Activated naive CD4-positive, alpha-beta T cell treated with anti-CD3 and anti-CD28 coated beads, Interleukin-2, amount 50 U/mL, for 24 hours (primary cell): ENCODE results near the gene NUMB.
A peak's percentile ranks its signal among the peaks of the same experiment; 100 is the strongest.
"Not testable (repeated sequence)": the region's sequence is repeated elsewhere in the genome, so short reads cannot be mapped to it uniquely, and the experiment has no call there.

Experiments
- H3K27ac Mint-ChIP-seq: one replicate; pipeline ENCODE4 v1.8.0; 2021; ENCODE audit warnings: mild to moderate bottlenecking, mixed read lengths
- H3K27me3 Mint-ChIP-seq: one replicate; pipeline ENCODE4 v1.8.0; 2021; ENCODE audit warnings: mixed read lengths
- H3K36me3 Mint-ChIP-seq: one replicate; pipeline ENCODE4 v1.8.0; 2021; ENCODE audit warnings: mixed read lengths
- H3K4me1 Mint-ChIP-seq: one replicate; pipeline ENCODE4 v1.8.0; 2021; ENCODE audit warnings: mixed read lengths
- H3K4me3 Mint-ChIP-seq: one replicate; pipeline ENCODE4 v1.8.0; 2021; ENCODE audit warnings: mild to moderate bottlenecking, mixed read lengths
- H3K9me3 Mint-ChIP-seq: one replicate; pipeline ENCODE4 v1.8.0; 2021; ENCODE audit warnings: mixed read lengths

Gene NUMB

GRCh38 chr14:73312687-73313086, 145.7 kb downstream of the NUMB start:
- H3K4me1 Mint-ChIP-seq = peaks cover 5% of the 10 kb centered on the region
- H3K27me3 Mint-ChIP-seq = no peaks in the 10 kb centered on the region
- H3K9me3 Mint-ChIP-seq = no peaks in the 10 kb centered on the region
- no peak overlapping the region for H3K27ac Mint-ChIP-seq
- no peak overlapping the region for H3K4me3 Mint-ChIP-seq
- H3K36me3 Mint-ChIP-seq = peaks cover 13% of the 10 kb centered on the region

- Mint-ChIP-seq H3K4me1 (peaks cover 6% of the 10 kb centered on the region), H3K9me3 (no peaks in the 10 kb centered on the region), H3K4me3 (no peak overlapping the region), H3K36me3 (peaks cover 13% of the 10 kb centered on the region), H3K27ac (no peak overlapping the region), H3K27me3 (no peaks in the 10 kb centered on the region)
Observed at GRCh38 chr14:73311708-73312030, 146.7 kb downstream of the NUMB start.

GRCh38 chr14:73309207-73309606, 149.1 kb downstream of the NUMB start:
- H3K27ac Mint-ChIP-seq, H3K27me3 Mint-ChIP-seq, H3K9me3 Mint-ChIP-seq, H3K4me3 Mint-ChIP-seq, H3K4me1 Mint-ChIP-seq: not testable (repeated sequence)
- peaks cover 11% of the 10 kb centered on the region for H3K36me3 Mint-ChIP-seq

- peaks cover 11% of the 10 kb centered on the region for H3K36me3 Mint-ChIP-seq
- no peaks in the 10 kb centered on the region for H3K27me3 Mint-ChIP-seq
- no peak overlapping the region for H3K4me3 Mint-ChIP-seq
- no peaks in the 10 kb centered on the region for H3K9me3 Mint-ChIP-seq
- peaks cover 8% of the 10 kb centered on the region for H3K4me1 Mint-ChIP-seq
- no peak overlapping the region for H3K27ac Mint-ChIP-seq
Observed at GRCh38 chr14:73307261-73307660, 151.1 kb downstream of the NUMB start.

- H3K4me1 Mint-ChIP-seq = peaks cover 3% of the 10 kb centered on the region
- H3K27me3 Mint-ChIP-seq = no peaks in the 10 kb centered on the region
- peak overlapping the region; percentile 41 for H3K27ac Mint-ChIP-seq
- no peaks in the 10 kb centered on the region for H3K9me3 Mint-ChIP-seq
- peaks cover 6% of the 10 kb centered on the region for H3K36me3 Mint-ChIP-seq
- no peak overlapping the region for H3K4me3 Mint-ChIP-seq
Observed at GRCh38 chr14:73305499-73305898, 152.8 kb downstream of the NUMB start.

GRCh38 chr14:73295198-73295796, 163.0 kb downstream of the NUMB start:
- Mint-ChIP-seq H3K4me3 (no peak overlapping the region), H3K36me3 (peaks cover 5% of the 10 kb centered on the region), H3K27me3 (no peaks in the 10 kb centered on the region), H3K9me3 (no peaks in the 10 kb centered on the region), H3K27ac (no peak overlapping the region), H3K4me1 (peaks cover 8% of the 10 kb centered on the region)

- H3K27ac Mint-ChIP-seq = no peak overlapping the region
- no peaks in the 10 kb centered on the region for H3K27me3 Mint-ChIP-seq
- peaks cover 5% of the 10 kb centered on the region for H3K36me3 Mint-ChIP-seq
- peaks cover 18% of the 10 kb centered on the region for H3K4me1 Mint-ChIP-seq
- no peak overlapping the region for H3K4me3 Mint-ChIP-seq
- no peaks in the 10 kb centered on the region for H3K9me3 Mint-ChIP-seq
Observed at GRCh38 chr14:73293782-73294781, 164.3 kb downstream of the NUMB start.

GRCh38 chr14:73290279-73290678, 168.1 kb downstream of the NUMB start:
- H3K27me3 Mint-ChIP-seq = no peaks in the 10 kb centered on the region
- peaks cover 12% of the 10 kb centered on the region for H3K36me3 Mint-ChIP-seq
- peaks cover 20% of the 10 kb centered on the region for H3K4me1 Mint-ChIP-seq
- H3K4me3 Mint-ChIP-seq = no peak overlapping the region
- H3K9me3 Mint-ChIP-seq = no peaks in the 10 kb centered on the region
- no peak overlapping the region for H3K27ac Mint-ChIP-seq

- no peak overlapping the region for H3K27ac Mint-ChIP-seq
- no peaks in the 10 kb centered on the region for H3K9me3 Mint-ChIP-seq
- H3K4me1 Mint-ChIP-seq = peaks cover 20% of the 10 kb centered on the region
- H3K27me3 Mint-ChIP-seq = no peaks in the 10 kb centered on the region
- peaks cover 12% of the 10 kb centered on the region for H3K36me3 Mint-ChIP-seq
- H3K4me3 Mint-ChIP-seq = no peak overlapping the region
Observed at GRCh38 chr14:73289729-73290128, 168.6 kb downstream of the NUMB start.

GRCh38 chr14:73289308-73289707, 169.0 kb downstream of the NUMB start:
- no peak overlapping the region for H3K4me3 Mint-ChIP-seq
- no peaks in the 10 kb centered on the region for H3K27me3 Mint-ChIP-seq
- peaks cover 12% of the 10 kb centered on the region for H3K36me3 Mint-ChIP-seq
- no peak overlapping the region for H3K27ac Mint-ChIP-seq
- H3K9me3 Mint-ChIP-seq = no peaks in the 10 kb centered on the region
- H3K4me1 Mint-ChIP-seq = peaks cover 20% of the 10 kb centered on the region

- H3K27ac Mint-ChIP-seq = no peak overlapping the region
- peaks cover 16% of the 10 kb centered on the region for H3K36me3 Mint-ChIP-seq
Observed at GRCh38 chr14:73287071-73287470, 171.3 kb downstream of the NUMB start.

GRCh38 chr14:73286598-73286997, 171.7 kb downstream of the NUMB start:
- peaks cover 16% of the 10 kb centered on the region for H3K36me3 Mint-ChIP-seq
- no peaks in the 10 kb centered on the region for H3K27me3 Mint-ChIP-seq
- H3K27ac Mint-ChIP-seq = no peak overlapping the region
- H3K4me3 Mint-ChIP-seq = no peak overlapping the region
- H3K4me1 Mint-ChIP-seq = peaks cover 23% of the 10 kb centered on the region
- no peaks in the 10 kb centered on the region for H3K9me3 Mint-ChIP-seq

More at GRCh38 chr14:73287071-73287470, 171.3 kb downstream of the NUMB start:
- Mint-ChIP-seq H3K4me1 (peaks cover 22% of the 10 kb centered on the region), H3K9me3 (no peaks in the 10 kb centered on the region), H3K4me3 (no peak overlapping the region), H3K27me3 (no peaks in the 10 kb centered on the region)

GRCh38 chr14:73285979-73286378, 172.4 kb downstream of the NUMB start:
- Mint-ChIP-seq H3K27ac (no peak overlapping the region), H3K36me3 (peaks cover 18% of the 10 kb centered on the region), H3K4me1 (peaks cover 23% of the 10 kb centered on the region), H3K4me3 (no peak overlapping the region), H3K9me3 (no peaks in the 10 kb centered on the region), H3K27me3 (no peaks in the 10 kb centered on the region)

GRCh38 chr14:73283608-73284379, 174.6 kb downstream of the NUMB start:
- peaks cover 18% of the 10 kb centered on the region for H3K36me3 Mint-ChIP-seq
- H3K27ac Mint-ChIP-seq = no peak overlapping the region
- H3K27me3 Mint-ChIP-seq = no peaks in the 10 kb centered on the region
- no peak overlapping the region for H3K4me3 Mint-ChIP-seq
- peaks cover 9% of the 10 kb centered on the region for H3K4me1 Mint-ChIP-seq
- no peaks in the 10 kb centered on the region for H3K9me3 Mint-ChIP-seq

GRCh38 chr14:73280903-73281302, 177.4 kb downstream of the NUMB start:
- Mint-ChIP-seq H3K4me3 (no peak overlapping the region), H3K27me3 (no peaks in the 10 kb centered on the region), H3K9me3 (no peaks in the 10 kb centered on the region), H3K27ac (no peak overlapping the region), H3K36me3 (peaks cover 15% of the 10 kb centered on the region), H3K4me1 (peaks cover 9% of the 10 kb centered on the region)

- H3K36me3 Mint-ChIP-seq = peaks cover 6% of the 10 kb centered on the region
- no peaks in the 10 kb centered on the region for H3K27me3 Mint-ChIP-seq
- no peak overlapping the region for H3K27ac Mint-ChIP-seq
- peaks cover 5% of the 10 kb centered on the region for H3K4me1 Mint-ChIP-seq
- no peaks in the 10 kb centered on the region for H3K9me3 Mint-ChIP-seq
- H3K4me3 Mint-ChIP-seq = no peak overlapping the region
Observed at GRCh38 chr14:73277376-73277775, 181.0 kb downstream of the NUMB start.
